ENCODE measurements around the gene ZNF784. TPM values are rescaled to one million over a fixed set of nuclear protein-coding genes. Genes with fewer than 3 reads are reported as not detected.

Gene ZNF784
- 6.3 TPM for total RNA-seq

GRCh38 chr19:55624109-55625003 lies at the start of gene ZNF784:
TSS of gene ZNF784 (minus strand) at chr19:55624566. CDS start at chr19:55624561, 5 bp downstream.
- Histone ChIP-seq H3K4me1 (ENCODE audit: insufficient read depth, low read length) (peaks cover 50% of the 10 kb centered on the region), H3K4me3 (ENCODE audit: low read length) (peak within 1 kb of the TSS; percentile 38), H3K9me3 (ENCODE audit: low read depth, low read length) (no peaks in the 10 kb centered on the region)

GRCh38 chr19:55673889-55674288 lies 49.5 kb upstream of the ZNF784 start:
- no peak overlapping the region for H3K4me3 ChIP-seq (ENCODE audit: low read length)
- H3K4me1 ChIP-seq (ENCODE audit: insufficient read depth, low read length): peaks cover 41% of the 10 kb centered on the region
- no peaks in the 10 kb centered on the region for H3K27me3 ChIP-seq (ENCODE audit: insufficient read depth, low read length)
- no peaks in the 10 kb centered on the region for H3K9me3 ChIP-seq (ENCODE audit: low read depth, low read length)

More at GRCh38 chr19:55624109-55625003, at the start of gene ZNF784:
- H3K27me3 ChIP-seq (ENCODE audit: insufficient read depth, low read length): no peaks in the 10 kb centered on the region

- H3K4me1 ChIP-seq (ENCODE audit: insufficient read depth, low read length): peaks cover 37% of the 10 kb centered on the region
- H3K27me3 ChIP-seq (ENCODE audit: insufficient read depth, low read length): no peaks in the 10 kb centered on the region
- H3K4me3 ChIP-seq (ENCODE audit: low read length): no peak overlapping the region
- H3K9me3 ChIP-seq (ENCODE audit: low read depth, low read length): no peaks in the 10 kb centered on the region
These were observed 49.1 kb upstream of the ZNF784 start for GRCh38 chr19:55673465-55673864.

GRCh38 chr19:55672418-55672817 lies 48.1 kb upstream of the ZNF784 start:
- no peaks in the 10 kb centered on the region for H3K9me3 ChIP-seq (ENCODE audit: low read depth, low read length)
- no peak overlapping the region for H3K4me3 ChIP-seq (ENCODE audit: low read length)
- no peaks in the 10 kb centered on the region for H3K27me3 ChIP-seq (ENCODE audit: insufficient read depth, low read length)
- H3K4me1 ChIP-seq (ENCODE audit: insufficient read depth, low read length): peaks cover 27% of the 10 kb centered on the region

- H3K4me1 ChIP-seq (ENCODE audit: insufficient read depth, low read length): peaks cover 13% of the 10 kb centered on the region
- no peaks in the 10 kb centered on the region for H3K9me3 ChIP-seq (ENCODE audit: low read depth, low read length)
- H3K4me3 ChIP-seq (ENCODE audit: low read length): no peak overlapping the region
- no peaks in the 10 kb centered on the region for H3K27me3 ChIP-seq (ENCODE audit: insufficient read depth, low read length)
These were observed 46.6 kb upstream of the ZNF784 start for GRCh38 chr19:55671054-55671378.

- no peaks in the 10 kb centered on the region for H3K9me3 ChIP-seq (ENCODE audit: low read depth, low read length)
- no peaks in the 10 kb centered on the region for H3K27me3 ChIP-seq (ENCODE audit: insufficient read depth, low read length)
These were observed 46.1 kb upstream of the ZNF784 start for GRCh38 chr19:55670280-55671053.

GRCh38 chr19:55669418-55670279 lies 45.3 kb upstream of the ZNF784 start:
- H3K4me1 ChIP-seq (ENCODE audit: insufficient read depth, low read length): peaks cover 5% of the 10 kb centered on the region
- no peaks in the 10 kb centered on the region for H3K9me3 ChIP-seq (ENCODE audit: low read depth, low read length)
- H3K27me3 ChIP-seq (ENCODE audit: insufficient read depth, low read length): no peaks in the 10 kb centered on the region
- H3K4me3 ChIP-seq (ENCODE audit: low read length): no peak overlapping the region

More at GRCh38 chr19:55670280-55671053, 46.1 kb upstream of the ZNF784 start:
- Histone ChIP-seq H3K4me1 (ENCODE audit: insufficient read depth, low read length) (peaks cover 7% of the 10 kb centered on the region), H3K4me3 (ENCODE audit: low read length) (no peak overlapping the region)

GRCh38 chr19:55668603-55669348 lies 44.4 kb upstream of the ZNF784 start:
- Histone ChIP-seq H3K4me3 (ENCODE audit: low read length) (no peak overlapping the region), H3K4me1 (ENCODE audit: insufficient read depth, low read length) (no peaks in the 10 kb centered on the region), H3K27me3 (ENCODE audit: insufficient read depth, low read length) (no peaks in the 10 kb centered on the region)

GRCh38 chr19:55667958-55668357 lies 43.6 kb upstream of the ZNF784 start:
- Histone ChIP-seq H3K9me3 (ENCODE audit: low read depth, low read length) (no peaks in the 10 kb centered on the region), H3K4me1 (ENCODE audit: insufficient read depth, low read length) (no peaks in the 10 kb centered on the region), H3K27me3 (ENCODE audit: insufficient read depth, low read length) (no peaks in the 10 kb centered on the region), H3K4me3 (ENCODE audit: low read length) (no peak overlapping the region)

More at GRCh38 chr19:55668603-55669348, 44.4 kb upstream of the ZNF784 start:
- no peaks in the 10 kb centered on the region for H3K9me3 ChIP-seq (ENCODE audit: low read depth, low read length)

GRCh38 chr19:55667511-55667910 lies 43.1 kb upstream of the ZNF784 start:
- Histone ChIP-seq H3K4me3 (ENCODE audit: low read length) (no peak overlapping the region), H3K27me3 (ENCODE audit: insufficient read depth, low read length) (no peaks in the 10 kb centered on the region), H3K4me1 (ENCODE audit: insufficient read depth, low read length) (no peaks in the 10 kb centered on the region), H3K9me3 (ENCODE audit: low read depth, low read length) (no peaks in the 10 kb centered on the region)

GRCh38 chr19:55667006-55667381 lies 42.6 kb upstream of the ZNF784 start:
- Histone ChIP-seq H3K27me3 (ENCODE audit: insufficient read depth, low read length) (no peaks in the 10 kb centered on the region), H3K4me1 (ENCODE audit: insufficient read depth, low read length) (no peaks in the 10 kb centered on the region), H3K4me3 (ENCODE audit: low read length) (no peak overlapping the region), H3K9me3 (ENCODE audit: low read depth, low read length) (no peaks in the 10 kb centered on the region)

- Histone ChIP-seq H3K4me3 (ENCODE audit: low read length) (no peak overlapping the region), H3K27me3 (ENCODE audit: insufficient read depth, low read length) (no peaks in the 10 kb centered on the region), H3K9me3 (ENCODE audit: low read depth, low read length) (no peaks in the 10 kb centered on the region), H3K4me1 (ENCODE audit: insufficient read depth, low read length) (no peaks in the 10 kb centered on the region)
These were observed 42.1 kb upstream of the ZNF784 start for GRCh38 chr19:55666343-55667005.

- Histone ChIP-seq H3K9me3 (ENCODE audit: low read depth, low read length) (no peaks in the 10 kb centered on the region), H3K4me1 (ENCODE audit: insufficient read depth, low read length) (peaks cover 8% of the 10 kb centered on the region), H3K27me3 (ENCODE audit: insufficient read depth, low read length) (no peaks in the 10 kb centered on the region), H3K4me3 (ENCODE audit: low read length) (no peak overlapping the region)
These were observed 39.6 kb upstream of the ZNF784 start for GRCh38 chr19:55663846-55664536.

Measured in mononuclear cell (primary cell).